A549 (cell line): Measurements from ENCODE around the gene RNASEH2C. TPM values are rescaled to one million over a fixed set of nuclear protein-coding genes. Genes with fewer than 3 reads are reported as not detected.
"Not testable (repeated sequence)": the region's sequence is repeated elsewhere in the genome, so short reads cannot be mapped to it uniquely, and the experiment has no call there.

ENCODE experiments used
- ATAC-seq, 2 experiments: fragments of 200-7000 bp in 1 of 2; fragments of >200 bp in 1 of 2; cut with Nextera tagmentation in 1 of 2; cut with Tn5 transposase in 1 of 2; 3 replicates each; pipeline versions ENCODE4 v1.8.0 to v1.9.1; 2018 to 2020; ENCODE audit warnings: mild to moderate bottlenecking in 1 of 2, moderate library complexity in 1 of 2
- CTCF ChIA-PET: fragments of 300-600 bp; sonication (Branson Sonifier 250); formaldehyde crosslinking; extraction: SDS; loops from one replicate; lab custom pipeline; 2021; ENCODE audit warnings: antibody characterized with exemption, inconsistent platforms; lab: Yijun Ruan, JAX
- POLR2A ChIA-PET: fragments of 350-600 bp; formaldehyde crosslinking; extraction: SDS; loops from one replicate; lab custom pipeline; 2021; ENCODE audit warnings: antibody characterized with exemption, inconsistent platforms; lab: Yijun Ruan, JAX
- DNase-seq, 2 experiments: peaks; one replicate each; pipeline versions ENCODE4 v3.0.0 to v3.0.0-alpha.2; 2011 to 2016; ENCODE audit warnings: low read depth in 1 of 2, low spot score in 1 of 2
- FAIRE-seq: peaks from 2 replicates; lab custom pipeline; 2011; peaks lifted over from hg19 to GRCh38; lab: Jason Lieb, UNC
- H3K27ac ChIP-seq, 2 experiments: fragments of >200 bp; sonication (Bioruptor Twin); formaldehyde crosslinking; 3 replicates each; pipeline ENCODE4 v1.5.1; 2016 to 2017
- H3K4me1 ChIP-seq: fragments of >200 bp; sonication (Bioruptor Twin); formaldehyde crosslinking; 3 replicates; pipeline ENCODE4 v1.6.1; 2016
- H3K4me2 ChIP-seq: fragments of >200 bp; sonication (Bioruptor Twin); formaldehyde crosslinking; 3 replicates; pipeline ENCODE4 v1.6.1; 2016
- H3K4me3 ChIP-seq: fragments of >200 bp; sonication (Bioruptor Twin); formaldehyde crosslinking; 3 replicates; pipeline ENCODE4 v1.5.1; 2016
- H3K9me3 ChIP-seq: fragments of >200 bp; sonication (Bioruptor Twin); formaldehyde crosslinking; 3 replicates; pipeline ENCODE4 v1.6.1; 2016
- ATOH8 ChIP-seq: fragments of 250-450 bp; sonication (Bioruptor Pico); IDR thresholded peaks from 2 replicates; pipeline ENCODE4 v1.5.0; 2020; ENCODE audit warnings: low read depth, mild to moderate bottlenecking, moderate library complexity
- BCL3 ChIP-seq: fragments of >200 bp; sonication (Bioruptor Twin); formaldehyde crosslinking; IDR thresholded peaks from 3 replicates; pipeline ENCODE4 v1.6.1; 2016
- EP300 ChIP-seq, 2 experiments: fragments of >200 bp; sonication (Bioruptor Twin); formaldehyde crosslinking; IDR thresholded peaks; 2 replicates in 1 of 2; 3 replicates in 1 of 2; pipeline ENCODE4 v1.6.1; 2016 to 2017
- GATA3 ChIP-seq: IDR thresholded peaks from 2 replicates; pipeline ENCODE4 v1.6.1; 2012; ENCODE audit warnings: borderline replicate concordance
- HDAC2 ChIP-seq: fragments of 200-600 bp; sonication (generic); IDR thresholded peaks from 2 replicates; pipeline ENCODE4 v1.6.1; 2016
- HES2 ChIP-seq: fragments of >200 bp; sonication (Bioruptor Twin); formaldehyde crosslinking; IDR thresholded peaks from 2 replicates; pipeline ENCODE4 v1.6.1; 2016
- HOXA7 ChIP-seq: fragments of 250-450 bp; sonication (Bioruptor Pico); IDR thresholded peaks from 2 replicates; pipeline ENCODE4 v1.5.0; 2020; ENCODE audit warnings: mild to moderate bottlenecking, moderate library complexity
- JUN ChIP-seq, 2 experiments: fragments of >200 bp; sonication (Bioruptor Twin); formaldehyde crosslinking; IDR thresholded peaks; 2 replicates in 1 of 2; 3 replicates in 1 of 2; pipeline ENCODE4 v1.6.1; 2016 to 2017
- KDM5A ChIP-seq: fragments of 200-600 bp; sonication (generic); IDR thresholded peaks from 2 replicates; pipeline ENCODE4 v1.6.1; 2016; ENCODE audit warnings: antibody characterized with exemption, mild to moderate bottlenecking
- MAX ChIP-seq: IDR thresholded peaks from 2 replicates; pipeline ENCODE4 v1.6.1; 2012
- MAZ ChIP-seq: fragments of 150-350 bp; IDR thresholded peaks from 2 replicates; pipeline ENCODE4 v1.6.1; 2014; ENCODE audit warnings: antibody characterized with exemption, low read depth, low read length, borderline replicate concordance
- MYC ChIP-seq: IDR thresholded peaks from 2 replicates; pipeline ENCODE4 v1.6.1; 2012; ENCODE audit warnings: mild to moderate bottlenecking, inconsistent platforms, low read length, improper control_type of control experiment, borderline replicate concordance
- NFE2L2 ChIP-seq: fragments of 150-350 bp; conservative IDR thresholded peaks from 2 replicates; pipeline ENCODE4 v1.6.1; 2014; ENCODE audit warnings: low read length
- NPAS2 ChIP-seq: fragments of 250-450 bp; sonication (Bioruptor Pico); IDR thresholded peaks from 2 replicates; pipeline ENCODE4 v1.8.0; 2022; ENCODE audit warnings: mild to moderate bottlenecking, moderate library complexity, borderline replicate concordance
- PHF8 ChIP-seq: fragments of 200-600 bp; sonication (generic); IDR thresholded peaks from 2 replicates; pipeline ENCODE4 v1.6.1; 2016; ENCODE audit warnings: low read depth, mild to moderate bottlenecking, antibody characterized with exemption, moderate library complexity, borderline replicate concordance
- POLR2A ChIP-seq: IDR thresholded peaks from 2 replicates; pipeline ENCODE4 v1.6.1; 2012; ENCODE audit warnings: mild to moderate bottlenecking, low read length
- RAD21 ChIP-seq, 2 experiments: fragments of >200 bp in 1 of 2; sonication (Bioruptor Twin) in 1 of 2; formaldehyde crosslinking in 1 of 2; IDR thresholded peaks in 1 of 2; conservative IDR thresholded peaks in 1 of 2; 2 replicates in 1 of 2; 3 replicates in 1 of 2; pipeline ENCODE4 v1.6.1; 2012 to 2018; ENCODE audit warnings: inconsistent platforms in 1 of 2
- RARB ChIP-seq: fragments of 250-450 bp; sonication (Bioruptor Pico); IDR thresholded peaks from 2 replicates; pipeline ENCODE4 v1.8.0; 2021; ENCODE audit warnings: mild to moderate bottlenecking, moderate library complexity
- RFX5 ChIP-seq: fragments of 450-650 bp; IDR thresholded peaks from 2 replicates; pipeline ENCODE4 v1.7.1; 2014; ENCODE audit warnings: antibody characterized with exemption, mild to moderate bottlenecking, moderate library complexity
- RNF2 ChIP-seq: fragments of 200-600 bp; sonication (generic); IDR thresholded peaks from 2 replicates; pipeline ENCODE4 v1.6.1; 2016; ENCODE audit warnings: low read depth, mild to moderate bottlenecking, antibody characterized with exemption, moderate library complexity, borderline replicate concordance
- WGBS: methylation state at CpG from one replicate; pipeline ENCODE4 v1.1.6; 2017; ENCODE audit errors: missing lambda C conversion rate; 5-methylcytosine and 5-hydroxymethylcytosine counted together
- polyA minus RNA-seq: library from RNA; depleted of rRNA, polyadenylated mRNA; stranded (reverse); fragments of >200 nt; gene quantifications from 2 replicates; pipeline ENCODE4 v1.2.3, GENCODE V29; 2011; rRNA and poly(A)+ RNA removed
- polyA plus RNA-seq, 4 experiments: library from polyadenylated mRNA; depleted of rRNA in 3 of 4; stranded (reverse); fragments of >200 nt; fragmentation: RNase III in 1 of 4; extraction: RNeasy Plus Mini Kit Qiagen cat#74134 plus additional on column Dnase treatment in 1 of 4; gene quantifications; 2 replicates in 3 of 4; 3 replicates in 1 of 4; pipeline ENCODE4 v1.2.3, GENCODE V29; 2011 to 2017
- TF ChIP-seq, protein P1 (sequence below): fragments of 150-350 bp; IDR thresholded peaks from 2 replicates; pipeline ENCODE4 v1.6.1; 2014; ENCODE audit warnings: low read depth, mild to moderate bottlenecking, low read length
- TF ChIP-seq, protein P2 (sequence below): IDR thresholded peaks from 2 replicates; pipeline ENCODE4 v1.6.1; 2012; ENCODE audit warnings: low read depth, borderline replicate concordance
- TF ChIP-seq, protein P3 (sequence below): fragments of 200-600 bp; sonication (generic); IDR thresholded peaks from 2 replicates; pipeline ENCODE4 v1.6.1; 2016; ENCODE audit warnings: antibody characterized with exemption, mild to moderate bottlenecking, moderate library complexity

RNASEH2C gene
- 15.1 and 15.8 TPM in 2 replicates for polyA plus RNA-seq (2011; rRNA removed)
- polyA plus RNA-seq (2012; cell fraction: cytosol; rRNA removed): 43.5 and 49.5 TPM in 2 replicates
- polyA plus RNA-seq (2012; cell fraction: nucleus; rRNA removed): 79.6 and 95.4 TPM in 2 replicates
- 36.4 to 39.3 TPM (median 36.9 TPM) in 3 replicates for polyA plus RNA-seq (2017; fragmentation: RNase III; extraction: RNeasy Plus Mini Kit Qiagen cat#74134 plus additional on column Dnase treatment)
- 8.9 and 9.1 TPM in 2 replicates for polyA minus RNA-seq

DNA sequence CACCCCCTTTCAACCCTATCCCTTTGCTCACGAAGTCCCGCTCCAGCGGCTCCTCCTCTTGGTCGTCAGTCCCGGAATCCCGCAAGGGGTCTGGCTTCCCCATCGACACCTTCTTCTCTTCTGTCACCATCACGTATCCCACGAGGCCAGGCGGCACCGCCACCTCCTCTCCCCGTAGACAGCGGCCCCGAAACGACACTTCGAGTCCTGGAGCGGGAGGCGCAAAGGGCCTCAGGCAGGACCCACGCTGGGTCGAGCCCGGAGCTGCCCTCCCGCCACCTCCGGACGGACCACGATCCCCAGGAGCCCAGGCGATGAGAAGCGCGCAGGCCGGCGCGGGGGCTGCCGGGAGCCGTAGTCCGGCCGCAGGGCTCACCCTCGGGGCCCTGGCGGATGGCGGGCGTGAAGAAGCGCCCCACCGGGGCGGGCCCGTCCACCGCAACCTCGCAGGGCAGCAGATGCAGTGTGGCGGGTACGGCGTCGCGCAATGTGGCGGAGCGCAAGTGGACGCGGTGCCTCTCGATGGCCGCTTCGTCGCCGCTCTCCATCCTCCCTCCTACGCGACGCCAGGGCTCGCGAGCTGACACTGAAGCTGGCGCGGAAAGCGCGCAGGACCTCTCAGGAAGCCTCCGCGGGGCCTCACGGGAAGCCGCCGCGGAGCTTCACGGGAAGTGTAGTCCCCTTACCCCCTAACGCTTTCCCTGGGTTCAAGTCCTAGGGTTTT is at the start of gene RNASEH2C:
Gene RNASEH2C (minus strand): TSS at position 588 of the 724 bp plus-strand sequence. CDS start 40 bp downstream, at position 548.
- Histone ChIP-seq H3K4me1 (peaks cover 9% of the 10 kb centered on the region), H3K4me3 (peak within 1 kb of the TSS; percentile 67), H3K4me2 (peak within 1 kb of the TSS; percentile 96), H3K9me3 (no peaks in the 10 kb centered on the region), H3K27ac (peak within 1 kb of the TSS; percentile 77 to 96)
- under 1% methylated on average over 41 of the region's 76 CpGs for WGBS
- ChIA-PET POLR2A (interaction anchor here (0.5 to 2.7 kb wide), 9 partner anchors 8 to 168 kb away, joined by 3 to 29 read pairs (median 4); partner anchors contain the start of genes AP5B1, CFL1, FIBP and KAT5), CTCF (interaction anchor here (0.6 to 9.1 kb wide), 13 partner anchors 8 to 302 kb away, joined by 3 to 65 read pairs (median 5); partner anchors contain the start of genes AP5B1, KAT5 and MUS81)
- DNase-seq (peak; percentile 89), FAIRE-seq (no peak), ATAC-seq (peak; percentile 82 to 93)
- no peak for TF ChIP-seq RARB
- TF ChIP-seq, protein P1, sequence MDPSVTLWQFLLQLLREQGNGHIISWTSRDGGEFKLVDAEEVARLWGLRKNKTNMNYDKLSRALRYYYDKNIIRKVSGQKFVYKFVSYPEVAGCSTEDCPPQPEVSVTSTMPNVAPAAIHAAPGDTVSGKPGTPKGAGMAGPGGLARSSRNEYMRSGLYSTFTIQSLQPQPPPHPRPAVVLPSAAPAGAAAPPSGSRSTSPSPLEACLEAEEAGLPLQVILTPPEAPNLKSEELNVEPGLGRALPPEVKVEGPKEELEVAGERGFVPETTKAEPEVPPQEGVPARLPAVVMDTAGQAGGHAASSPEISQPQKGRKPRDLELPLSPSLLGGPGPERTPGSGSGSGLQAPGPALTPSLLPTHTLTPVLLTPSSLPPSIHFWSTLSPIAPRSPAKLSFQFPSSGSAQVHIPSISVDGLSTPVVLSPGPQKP: no peak
- no peak for TF ChIP-seq HES2
- TF ChIP-seq RAD21 (conservative IDR thresholded peaks at IDR 0.05 in 1 of 2, IDR thresholded peaks at IDR 0.05 in 1 of 2): no peak
- TF ChIP-seq, protein P2, sequence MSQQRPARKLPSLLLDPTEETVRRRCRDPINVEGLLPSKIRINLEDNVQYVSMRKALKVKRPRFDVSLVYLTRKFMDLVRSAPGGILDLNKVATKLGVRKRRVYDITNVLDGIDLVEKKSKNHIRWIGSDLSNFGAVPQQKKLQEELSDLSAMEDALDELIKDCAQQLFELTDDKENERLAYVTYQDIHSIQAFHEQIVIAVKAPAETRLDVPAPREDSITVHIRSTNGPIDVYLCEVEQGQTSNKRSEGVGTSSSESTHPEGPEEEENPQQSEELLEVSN: peak; percentile 84
- TF ChIP-seq MAX: peak; percentile 77
- peak; percentile 76; the same call in 1 of the 2 replicates for TF ChIP-seq RNF2
- TF ChIP-seq RFX5: 0 out of 2 replicates have a peak, but pooled peaks have one; percentile 33
- no peak for TF ChIP-seq HDAC2
- no peak for TF ChIP-seq NFE2L2
- peak; percentile 95 for TF ChIP-seq POLR2A
- no peak for TF ChIP-seq ATOH8 (CRISPR knock-in tag)
- peak; percentile 88; the same call in 1 of the 2 replicates for TF ChIP-seq PHF8
- TF ChIP-seq, protein P3, sequence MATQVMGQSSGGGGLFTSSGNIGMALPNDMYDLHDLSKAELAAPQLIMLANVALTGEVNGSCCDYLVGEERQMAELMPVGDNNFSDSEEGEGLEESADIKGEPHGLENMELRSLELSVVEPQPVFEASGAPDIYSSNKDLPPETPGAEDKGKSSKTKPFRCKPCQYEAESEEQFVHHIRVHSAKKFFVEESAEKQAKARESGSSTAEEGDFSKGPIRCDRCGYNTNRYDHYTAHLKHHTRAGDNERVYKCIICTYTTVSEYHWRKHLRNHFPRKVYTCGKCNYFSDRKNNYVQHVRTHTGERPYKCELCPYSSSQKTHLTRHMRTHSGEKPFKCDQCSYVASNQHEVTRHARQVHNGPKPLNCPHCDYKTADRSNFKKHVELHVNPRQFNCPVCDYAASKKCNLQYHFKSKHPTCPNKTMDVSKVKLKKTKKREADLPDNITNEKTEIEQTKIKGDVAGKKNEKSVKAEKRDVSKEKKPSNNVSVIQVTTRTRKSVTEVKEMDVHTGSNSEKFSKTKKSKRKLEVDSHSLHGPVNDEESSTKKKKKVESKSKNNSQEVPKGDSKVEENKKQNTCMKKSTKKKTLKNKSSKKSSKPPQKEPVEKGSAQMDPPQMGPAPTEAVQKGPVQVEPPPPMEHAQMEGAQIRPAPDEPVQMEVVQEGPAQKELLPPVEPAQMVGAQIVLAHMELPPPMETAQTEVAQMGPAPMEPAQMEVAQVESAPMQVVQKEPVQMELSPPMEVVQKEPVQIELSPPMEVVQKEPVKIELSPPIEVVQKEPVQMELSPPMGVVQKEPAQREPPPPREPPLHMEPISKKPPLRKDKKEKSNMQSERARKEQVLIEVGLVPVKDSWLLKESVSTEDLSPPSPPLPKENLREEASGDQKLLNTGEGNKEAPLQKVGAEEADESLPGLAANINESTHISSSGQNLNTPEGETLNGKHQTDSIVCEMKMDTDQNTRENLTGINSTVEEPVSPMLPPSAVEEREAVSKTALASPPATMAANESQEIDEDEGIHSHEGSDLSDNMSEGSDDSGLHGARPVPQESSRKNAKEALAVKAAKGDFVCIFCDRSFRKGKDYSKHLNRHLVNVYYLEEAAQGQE: peak; percentile 17; the same call in 1 of the 2 replicates
- peak; percentile 88 to 91 for TF ChIP-seq JUN (IDR thresholded peaks at IDR 0.05)
- no peak for TF ChIP-seq EP300 (IDR thresholded peaks at IDR 0.05)
- TF ChIP-seq KDM5A: peak; percentile 50
- TF ChIP-seq BCL3: peak; percentile 83
- TF ChIP-seq GATA3: peak; percentile 13; the same call in 1 of the 2 replicates
- TF ChIP-seq NPAS2 (CRISPR knock-in tag): no peak
- TF ChIP-seq MYC: no peak
- no peak for TF ChIP-seq MAZ
- no peak for TF ChIP-seq HOXA7 (CRISPR knock-in tag)

GRCh38 chr11:65767806-65768205 is 47.2 kb upstream of the RNASEH2C start:
- H3K4me2 ChIP-seq, H3K27ac ChIP-seq, POLR2A ChIA-PET, DNase-seq, ATAC-seq, FAIRE-seq, H3K4me3 ChIP-seq, H3K9me3 ChIP-seq, H3K4me1 ChIP-seq: not testable (repeated sequence)
- WGBS: 67% methylated on average over 5 of the region's 5 CpGs
- CTCF ChIA-PET: interaction anchor here (0.7 to 2.6 kb wide), 4 partner anchors 12 to 51 kb away, joined by 3 to 18 read pairs (median 4); partner anchors contain the start of gene AP5B1
